Measurements from ENCODE around the gene ANKRD28. TPM values are rescaled to one million over a fixed set of nuclear protein-coding genes. Genes with fewer than 3 reads are reported as not detected.
"Not testable (repeated sequence)": the region's sequence is repeated elsewhere in the genome, so short reads cannot be mapped to it uniquely, and the experiment has no call there.

Gene ANKRD28
- total and polyA plus RNA-seq, 9 of the 15 experiments (the other 6 are each of a cell fraction or from before 2014, with no cell fraction given), result 11.7 to 66.0 (median 36.7) TPM

- H3K27ac ChIP-seq (ENCODE audit: extremely low read depth, low read depth, low read length); H3K9me1 ChIP-seq (ENCODE audit: control insufficient read depth, insufficient read depth, low read length); in situ Hi-C loops (cut with MboI); FAIRE-seq; POLR2A ChIA-PET; CTCF ChIA-PET (ENCODE audit: low intra/inter-chr PET ratio); intact Hi-C loops (cut with micrococcal nuclease); H2AFZ ChIP-seq (ENCODE audit: low read depth, low read length); H3K4me2 ChIP-seq (ENCODE audit: insufficient read depth, low read length); DNase-seq (ENCODE audit: extremely low read depth in 1 of 4, low spot score in 3 of 4); H3K4me3 ChIP-seq; ATAC-seq; H4K20me1 ChIP-seq (replicated peaks; ENCODE audit: control insufficient read depth, insufficient read depth, low read length); H3K79me2 ChIP-seq (ENCODE audit: control insufficient read depth, insufficient read depth, low read length); H3K9ac ChIP-seq (ENCODE audit: insufficient read depth in 1 of 2, low read depth in 2 of 2, low read length in 2 of 2); H3K4me1 ChIP-seq (replicated peaks in 1 of 2; ENCODE audit: control insufficient read depth in 2 of 2, insufficient read depth in 2 of 2, low read length in 2 of 2); H3K9me3 ChIP-seq (replicated peaks; ENCODE audit: control insufficient read depth, insufficient read depth, low read depth, low read length); BruUV-seq (replicated peaks); H3K27me3 ChIP-seq (ENCODE audit: control insufficient read depth in 2 of 2, insufficient read depth in 2 of 2, low read length in 2 of 2): not testable (repeated sequence)
- WGBS (ENCODE audit: insufficient coverage, low coverage, missing lambda C conversion rate), result 71% methylated on average over 2 of the region's 2 CpGs
- TF ChIP-seq SPI1 (IDR thresholded peaks at IDR 0.05; ENCODE audit: borderline replicate concordance, low read depth, low read length), result 0 out of 2 replicates have a peak, but pooled peaks have one; percentile 46
- peaks cover 19% of the 10 kb centered on the region for H3K36me3 ChIP-seq (ENCODE audit: control insufficient read depth, insufficient read depth, low read length)
These were observed 51.9 kb downstream of the ANKRD28 start for GRCh38 chr3:15745896-15746295.

DNA sequence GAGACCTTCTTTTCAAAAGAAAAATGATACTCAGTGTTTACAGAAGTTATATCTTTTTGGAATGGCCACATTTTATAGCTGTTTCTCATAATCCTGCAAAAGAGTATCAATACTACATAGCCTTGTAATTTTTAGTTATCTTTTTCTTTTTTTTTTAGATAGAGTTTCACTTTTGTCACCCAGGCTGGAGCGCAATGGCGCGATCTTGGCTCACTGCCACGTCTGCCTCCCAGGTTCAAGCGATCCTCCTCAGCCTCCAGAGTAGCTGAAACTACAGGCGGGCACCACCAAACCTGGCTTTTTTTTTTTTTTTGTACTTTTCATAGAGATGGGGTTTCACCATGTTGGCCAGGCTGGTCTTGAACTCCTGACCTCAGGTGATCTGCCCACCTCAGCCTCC lies 53.6 kb downstream of the ANKRD28 start:
- BruUV-seq (replicated peaks), result no TSS peak
- H3K4me2 ChIP-seq (ENCODE audit: insufficient read depth, low read length), result no peak overlapping the region
- peaks cover 4% of the 10 kb centered on the region; the same call in 1 of the 3 replicates for H3K36me3 ChIP-seq (ENCODE audit: control insufficient read depth, insufficient read depth, low read length)
- ATAC-seq, result peak; percentile 49; the same call in 1 of the 3 replicates
- no peak overlapping the region for H2AFZ ChIP-seq (ENCODE audit: low read depth, low read length)
- peaks cover 0 to 4% of the 10 kb centered on the region in 2 experiments; a peak in 2 of 5 replicates for H3K4me1 ChIP-seq (replicated peaks in 1 of 2; ENCODE audit: control insufficient read depth in 2 of 2, insufficient read depth in 2 of 2, low read length in 2 of 2)
- H3K27ac ChIP-seq (ENCODE audit: extremely low read depth, low read depth, low read length), result peak overlapping the region; percentile 19; the same call in 2 of the 3 replicates
- FAIRE-seq, result no peak
- H3K4me3 ChIP-seq, result no peak overlapping the region
- no peaks in the 10 kb centered on the region for H3K27me3 ChIP-seq (ENCODE audit: control insufficient read depth in 2 of 2, insufficient read depth in 2 of 2, low read length in 2 of 2)
- in situ Hi-C loops (cut with MboI) (no loop called here), intact Hi-C loops (cut with micrococcal nuclease) (no loop called here)
- no peaks in the 10 kb centered on the region for H4K20me1 ChIP-seq (replicated peaks; ENCODE audit: control insufficient read depth, insufficient read depth, low read length)
- ChIA-PET POLR2A (interaction anchor here (1.2 to 1.8 kb wide), 3 partner anchors 14 to 53 kb away, joined by 3 to 4 read pairs (median 3); partner anchors contain the start of gene ANKRD28), CTCF (ENCODE audit: low intra/inter-chr PET ratio) (no interaction called here)
- no peaks in the 10 kb centered on the region for H3K79me2 ChIP-seq (ENCODE audit: control insufficient read depth, insufficient read depth, low read length)
- H3K9ac ChIP-seq (ENCODE audit: insufficient read depth in 1 of 2, low read depth in 2 of 2, low read length in 2 of 2), result no peak overlapping the region
- DNase-seq (ENCODE audit: extremely low read depth in 1 of 4, low spot score in 3 of 4), result peak in 1 of 4 experiments; percentile 10
- peaks cover 4% of the 10 kb centered on the region; the same call in 1 of the 2 replicates for H3K9me3 ChIP-seq (replicated peaks; ENCODE audit: control insufficient read depth, insufficient read depth, low read depth, low read length)
- no peaks in the 10 kb centered on the region for H3K9me1 ChIP-seq (ENCODE audit: control insufficient read depth, insufficient read depth, low read length)
- WGBS (ENCODE audit: insufficient coverage, low coverage, missing lambda C conversion rate), result 68% methylated on average over 6 of the region's 6 CpGs
- TF ChIP-seq NBN (IDR thresholded peaks at IDR 0.05; ENCODE audit: low read depth), result no peak
- TF ChIP-seq, protein P1, sequence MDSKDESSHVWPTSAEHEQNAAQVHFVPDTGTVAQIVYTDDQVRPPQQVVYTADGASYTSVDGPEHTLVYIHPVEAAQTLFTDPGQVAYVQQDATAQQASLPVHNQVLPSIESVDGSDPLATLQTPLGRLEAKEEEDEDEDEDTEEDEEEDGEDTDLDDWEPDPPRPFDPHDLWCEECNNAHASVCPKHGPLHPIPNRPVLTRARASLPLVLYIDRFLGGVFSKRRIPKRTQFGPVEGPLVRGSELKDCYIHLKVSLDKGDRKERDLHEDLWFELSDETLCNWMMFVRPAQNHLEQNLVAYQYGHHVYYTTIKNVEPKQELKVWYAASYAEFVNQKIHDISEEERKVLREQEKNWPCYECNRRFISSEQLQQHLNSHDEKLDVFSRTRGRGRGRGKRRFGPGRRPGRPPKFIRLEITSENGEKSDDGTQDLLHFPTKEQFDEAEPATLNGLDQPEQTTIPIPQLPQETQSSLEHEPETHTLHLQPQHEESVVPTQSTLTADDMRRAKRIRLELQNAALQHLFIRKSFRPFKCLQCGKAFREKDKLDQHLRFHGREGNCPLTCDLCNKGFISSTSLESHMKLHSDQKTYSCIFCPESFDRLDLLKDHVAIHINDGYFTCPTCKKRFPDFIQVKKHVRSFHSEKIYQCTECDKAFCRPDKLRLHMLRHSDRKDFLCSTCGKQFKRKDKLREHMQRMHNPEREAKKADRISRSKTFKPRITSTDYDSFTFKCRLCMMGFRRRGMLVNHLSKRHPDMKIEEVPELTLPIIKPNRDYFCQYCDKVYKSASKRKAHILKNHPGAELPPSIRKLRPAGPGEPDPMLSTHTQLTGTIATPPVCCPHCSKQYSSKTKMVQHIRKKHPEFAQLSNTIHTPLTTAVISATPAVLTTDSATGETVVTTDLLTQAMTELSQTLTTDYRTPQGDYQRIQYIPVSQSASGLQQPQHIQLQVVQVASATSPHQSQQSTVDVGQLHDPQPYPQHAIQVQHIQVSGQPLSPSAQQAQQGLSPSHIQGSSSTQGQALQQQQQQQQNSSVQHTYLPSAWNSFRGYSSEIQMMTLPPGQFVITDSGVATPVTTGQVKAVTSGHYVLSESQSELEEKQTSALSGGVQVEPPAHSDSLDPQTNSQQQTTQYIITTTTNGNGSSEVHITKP (IDR thresholded peaks at IDR 0.05; ENCODE audit: partially characterized antibody), result peak; percentile 53
- peak; percentile 87 for TF ChIP-seq NFIC (IDR thresholded peaks at IDR 0.05)
- no peak for TF ChIP-seq PTRF (tag; IDR thresholded peaks at IDR 0.05)
- TF ChIP-seq, protein P2, sequence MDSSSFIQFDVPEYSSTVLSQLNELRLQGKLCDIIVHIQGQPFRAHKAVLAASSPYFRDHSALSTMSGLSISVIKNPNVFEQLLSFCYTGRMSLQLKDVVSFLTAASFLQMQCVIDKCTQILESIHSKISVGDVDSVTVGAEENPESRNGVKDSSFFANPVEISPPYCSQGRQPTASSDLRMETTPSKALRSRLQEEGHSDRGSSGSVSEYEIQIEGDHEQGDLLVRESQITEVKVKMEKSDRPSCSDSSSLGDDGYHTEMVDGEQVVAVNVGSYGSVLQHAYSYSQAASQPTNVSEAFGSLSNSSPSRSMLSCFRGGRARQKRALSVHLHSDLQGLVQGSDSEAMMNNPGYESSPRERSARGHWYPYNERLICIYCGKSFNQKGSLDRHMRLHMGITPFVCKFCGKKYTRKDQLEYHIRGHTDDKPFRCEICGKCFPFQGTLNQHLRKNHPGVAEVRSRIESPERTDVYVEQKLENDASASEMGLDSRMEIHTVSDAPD (CRISPR knock-in tag; IDR thresholded peaks at IDR 0.05), result no peak
- TF ChIP-seq HNRNPLL (IDR thresholded peaks at IDR 0.05; ENCODE audit: low read depth, low read length, poor library complexity, severe bottlenecking), result no peak
- no peak for TF ChIP-seq NFXL1 (CRISPR knock-in tag; IDR thresholded peaks at IDR 0.05)
- TF ChIP-seq YY1 (IDR thresholded peaks at IDR 0.05; ENCODE audit: borderline replicate concordance in 1 of 3, control insufficient read depth in 1 of 3, extremely low read depth in 1 of 3, insufficient read depth in 3 of 3, insufficient read length in 1 of 3, insufficient replicate concordance in 2 of 3, low read depth in 1 of 3, low read length in 2 of 3), result no peak
- TF ChIP-seq ETV5 (CRISPR knock-in tag; IDR thresholded peaks at IDR 0.05; ENCODE audit: low read depth), result no peak

Measured in K562 (cell line).